Liver (tissue), 9 donors: ENCODE results near the gene C4orf36. TPM values are rescaled to one million over a fixed set of nuclear protein-coding genes. Genes with fewer than 3 reads are reported as not detected.

ENCODE experiments used
- DNase-seq: peaks from one replicate; pipeline ENCODE4 v3.0.0-alpha.2; 2017; ENCODE audit warnings: low spot score
- H3K27ac ChIP-seq, 2 donors: one replicate each; pipeline ENCODE4 v1.7.0; 2013; ENCODE audit warnings: inconsistent platforms in 2 of 2, low read length in 2 of 2, control low read depth in 1 of 2, low read depth in 1 of 2, mild to moderate bottlenecking in 1 of 2
- H3K27me3 ChIP-seq, 4 donors: one replicate each; pipeline versions ENCODE4 v1.6.1 to v1.7.0; 2013; ENCODE audit warnings: low read length in 3 of 4, inconsistent platforms in 1 of 4, mild to moderate bottlenecking in 1 of 4, moderate library complexity in 1 of 4; ENCODE audit not compliant: control insufficient read depth in 4 of 4, insufficient read depth in 4 of 4
- H3K36me3 ChIP-seq, 4 donors: one replicate each; pipeline versions ENCODE4 v1.6.1 to v1.7.0; 2013; ENCODE audit warnings: low read length in 3 of 4, mild to moderate bottlenecking in 3 of 4, low read depth in 1 of 4, moderate library complexity in 1 of 4; ENCODE audit not compliant: control insufficient read depth in 4 of 4, insufficient read depth in 3 of 4
- H3K4me1 ChIP-seq, 4 donors: one replicate each; pipeline versions ENCODE4 v1.6.1 to v1.7.0; 2013; ENCODE audit warnings: low read length in 3 of 4, mild to moderate bottlenecking in 3 of 4, moderate library complexity in 1 of 4; ENCODE audit not compliant: control insufficient read depth in 4 of 4, insufficient read depth in 4 of 4
- H3K4me3 ChIP-seq, 3 donors: one replicate each; pipeline versions ENCODE4 v1.6.1 to v1.7.0; 2013; ENCODE audit warnings: low read length in 3 of 3, control low read depth in 1 of 3, low read depth in 1 of 3, mild to moderate bottlenecking in 1 of 3
- H3K9ac ChIP-seq, 2 donors: one replicate each; pipeline ENCODE4 v1.7.0; 2013; ENCODE audit warnings: low read length in 2 of 2, mild to moderate bottlenecking in 2 of 2, moderate library complexity in 2 of 2, control low read depth in 1 of 2, low read depth in 1 of 2
- H3K9me3 ChIP-seq, 4 donors: one replicate each; pipeline versions ENCODE4 v1.6.1 to v1.7.0; 2013; ENCODE audit warnings: low read length in 3 of 4; ENCODE audit not compliant: control insufficient read depth in 4 of 4
- EGR1 ChIP-seq, 2 donors: IDR thresholded peaks; 2 replicates each; pipeline ENCODE4 v1.6.1; 2016 to 2018; ENCODE audit warnings: antibody characterized with exemption in 2 of 2, low read depth in 2 of 2
- FOXA1 ChIP-seq: IDR thresholded peaks from 2 replicates; pipeline ENCODE4 v1.6.1; 2016; ENCODE audit warnings: antibody characterized with exemption
- FOXA2 ChIP-seq: IDR thresholded peaks from 2 replicates; pipeline ENCODE4 v1.6.1; 2016; ENCODE audit warnings: antibody characterized with exemption
- GABPA ChIP-seq, 2 donors: IDR thresholded peaks in 1 of 2; conservative IDR thresholded peaks in 1 of 2; 2 replicates each; pipeline ENCODE4 v1.6.1; 2016; ENCODE audit warnings: antibody characterized with exemption in 2 of 2, mild to moderate bottlenecking in 1 of 2, moderate library complexity in 1 of 2
- HNF4A ChIP-seq, 2 donors: conservative IDR thresholded peaks; 2 replicates each; pipeline ENCODE4 v1.6.1; 2016; ENCODE audit warnings: antibody characterized with exemption in 2 of 2, mild to moderate bottlenecking in 2 of 2
- HNF4G ChIP-seq: IDR thresholded peaks from 2 replicates; pipeline ENCODE4 v1.6.1; 2016; ENCODE audit warnings: antibody characterized with exemption
- JUND ChIP-seq, 2 donors: IDR thresholded peaks; 2 replicates each; pipeline ENCODE4 v1.6.1; 2016; ENCODE audit warnings: antibody characterized with exemption in 2 of 2
- NR2F2 ChIP-seq: IDR thresholded peaks from 2 replicates; pipeline ENCODE4 v1.6.1; 2016; ENCODE audit warnings: antibody characterized with exemption
- RAD21 ChIP-seq, 2 donors: IDR thresholded peaks; 2 replicates each; pipeline ENCODE4 v1.6.1; 2016; ENCODE audit warnings: antibody characterized with exemption in 2 of 2, mild to moderate bottlenecking in 2 of 2
- RXRA ChIP-seq, 2 donors: IDR thresholded peaks; 2 replicates each; pipeline ENCODE4 v1.6.1; 2017 to 2018; ENCODE audit warnings: antibody characterized with exemption in 2 of 2, mild to moderate bottlenecking in 1 of 2
- SP1 ChIP-seq: IDR thresholded peaks from 2 replicates; pipeline ENCODE4 v1.6.1; 2018; ENCODE audit warnings: antibody characterized with exemption, mild to moderate bottlenecking
- YY1 ChIP-seq: IDR thresholded peaks from 2 replicates; pipeline ENCODE4 v1.6.1; 2016; ENCODE audit warnings: antibody characterized with exemption, mild to moderate bottlenecking
- WGBS: extraction: QIAGEN DNeasy Blood & Tissue Kit; methylation state at CpG from one replicate; pipeline ENCODE4 v1.1.7; 2013; 5-methylcytosine and 5-hydroxymethylcytosine counted together
- polyA plus RNA-seq, 2 donors: library from polyadenylated mRNA; stranded (reverse) in 1 of 2; unstranded in 1 of 2; fragments of 200-250 nt in 1 of 2; fragments of >200 nt in 1 of 2; fragmentation: Nextera tagmentation in 1 of 2; extraction: Ambion mirVana in 1 of 2; gene quantifications; one replicate each; pipeline versions ENCODE4 v1.2.1 to v1.2.3, GENCODE V29; 2013 to 2015
- total RNA-seq, 2 donors: library from RNA; depleted of rRNA; stranded (reverse); fragments of >200 nt; gene quantifications; one replicate each; pipeline ENCODE4 v1.2.3, GENCODE V29; 2014
- TF ChIP-seq, protein P1 (sequence below): fragments of 150-350 bp; IDR thresholded peaks from 2 replicates; pipeline ENCODE4 v1.5.1; 2017; ENCODE audit warnings: improper control_type of control experiment, low read depth, low read length; ENCODE audit not compliant: missing input control
- TF ChIP-seq, protein P2 (sequence below): IDR thresholded peaks from 2 replicates; pipeline ENCODE4 v1.6.1; 2016; ENCODE audit warnings: antibody characterized with exemption
- TF ChIP-seq, protein P3 (sequence below): IDR thresholded peaks from 2 replicates; pipeline ENCODE4 v1.6.1; 2016; ENCODE audit warnings: antibody characterized with exemption
- TF ChIP-seq, protein P4 (sequence below): IDR thresholded peaks from 2 replicates; pipeline ENCODE4 v1.6.1; 2016; ENCODE audit warnings: antibody characterized with exemption, mild to moderate bottlenecking
- TF ChIP-seq, protein P5 (sequence below): IDR thresholded peaks from 2 replicates; pipeline ENCODE4 v1.6.1; 2016; ENCODE audit warnings: antibody characterized with exemption
- donor health status: healthy.
- donor health status: healthy.
- donor health status: healthy.
- donor health status: healthy.
- donor health status: healthy.

The C4orf36 gene
- total and polyA plus RNA-seq, 4 donors: 0.09 TPM; not detected in 3

DNA sequence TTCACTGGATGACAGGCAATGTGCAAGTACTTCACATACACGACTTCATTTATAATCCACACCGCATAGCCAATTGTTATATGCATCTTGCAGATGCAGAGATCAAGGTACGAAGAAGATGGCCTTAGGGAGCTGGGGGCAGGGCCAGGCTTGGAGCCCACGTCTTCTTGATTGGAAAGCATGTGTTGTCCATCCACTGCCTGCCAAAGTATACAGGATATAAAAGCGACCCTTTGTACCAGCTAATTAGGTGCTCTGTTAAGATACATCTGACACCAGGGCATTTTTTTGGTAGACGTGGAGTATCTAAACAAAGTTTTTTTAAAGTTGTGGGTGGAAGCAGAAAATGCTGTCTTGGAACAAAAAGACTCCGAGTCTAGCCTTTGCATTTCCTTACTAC is 1.4 kb downstream of the C4orf36 start:
- Histone ChIP-seq H3K36me3 (no peaks in the 10 kb centered on the region), H3K27ac (no peak overlapping the region), H3K9me3 (no peaks in the 10 kb centered on the region), H3K9ac (no peak overlapping the region), H3K27me3 (no peaks in the 10 kb centered on the region), H3K4me1 (peaks cover 0 to 14% (median 9%) of the 10 kb centered on the region in 4 donors), H3K4me3 (no peak overlapping the region)
- DNase-seq: no peak
- no peak for TF ChIP-seq HNF4A (conservative IDR thresholded peaks at IDR 0.05)
- 75% methylated on average over 7 of the region's 7 CpGs for WGBS

DNA sequence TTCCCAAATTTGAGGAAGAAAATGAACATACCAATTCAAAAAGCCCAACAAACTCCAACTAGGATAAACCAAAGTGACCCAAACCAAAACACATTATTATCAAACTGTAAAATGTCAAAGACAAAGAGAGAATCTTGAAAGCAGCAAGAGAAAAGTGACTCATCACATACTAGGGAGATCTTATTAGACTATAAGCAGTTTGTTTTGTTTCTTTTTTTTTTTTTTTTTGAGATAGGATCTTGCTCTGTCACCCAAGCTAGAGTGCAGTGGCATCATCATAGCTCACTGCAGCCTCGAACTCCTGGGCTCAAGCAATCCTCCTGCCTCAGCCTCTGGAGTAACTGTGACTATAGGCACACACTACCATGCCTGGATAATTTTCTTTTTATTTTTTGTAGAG is 12.6 kb downstream of the C4orf36 start:
- no peak for DNase-seq
- no peaks in the 10 kb centered on the region for H3K4me1 ChIP-seq
- TF ChIP-seq, protein P1, sequence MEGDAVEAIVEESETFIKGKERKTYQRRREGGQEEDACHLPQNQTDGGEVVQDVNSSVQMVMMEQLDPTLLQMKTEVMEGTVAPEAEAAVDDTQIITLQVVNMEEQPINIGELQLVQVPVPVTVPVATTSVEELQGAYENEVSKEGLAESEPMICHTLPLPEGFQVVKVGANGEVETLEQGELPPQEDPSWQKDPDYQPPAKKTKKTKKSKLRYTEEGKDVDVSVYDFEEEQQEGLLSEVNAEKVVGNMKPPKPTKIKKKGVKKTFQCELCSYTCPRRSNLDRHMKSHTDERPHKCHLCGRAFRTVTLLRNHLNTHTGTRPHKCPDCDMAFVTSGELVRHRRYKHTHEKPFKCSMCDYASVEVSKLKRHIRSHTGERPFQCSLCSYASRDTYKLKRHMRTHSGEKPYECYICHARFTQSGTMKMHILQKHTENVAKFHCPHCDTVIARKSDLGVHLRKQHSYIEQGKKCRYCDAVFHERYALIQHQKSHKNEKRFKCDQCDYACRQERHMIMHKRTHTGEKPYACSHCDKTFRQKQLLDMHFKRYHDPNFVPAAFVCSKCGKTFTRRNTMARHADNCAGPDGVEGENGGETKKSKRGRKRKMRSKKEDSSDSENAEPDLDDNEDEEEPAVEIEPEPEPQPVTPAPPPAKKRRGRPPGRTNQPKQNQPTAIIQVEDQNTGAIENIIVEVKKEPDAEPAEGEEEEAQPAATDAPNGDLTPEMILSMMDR: no peak
- TF ChIP-seq, protein P2, sequence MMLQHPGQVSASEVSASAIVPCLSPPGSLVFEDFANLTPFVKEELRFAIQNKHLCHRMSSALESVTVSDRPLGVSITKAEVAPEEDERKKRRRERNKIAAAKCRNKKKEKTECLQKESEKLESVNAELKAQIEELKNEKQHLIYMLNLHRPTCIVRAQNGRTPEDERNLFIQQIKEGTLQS: no peak
- TF ChIP-seq RAD21 (IDR thresholded peaks at IDR 0.05) (no peak), HNF4G (no peak), HNF4A (conservative IDR thresholded peaks at IDR 0.05) (no peak), NR2F2 (no peak), FOXA2 (no peak), YY1 (no peak), JUND (IDR thresholded peaks at IDR 0.05) (no peak), RXRA (IDR thresholded peaks at IDR 0.05) (no peak), EGR1 (IDR thresholded peaks at IDR 0.05; ENCODE audit: low read depth in 2 of 2) (no peak), SP1 (no peak), GABPA (IDR thresholded peaks at IDR 0.05 in 1 of 2, conservative IDR thresholded peaks at IDR 0.05 in 1 of 2) (no peak), FOXA1 (no peak)
- TF ChIP-seq, protein P3, sequence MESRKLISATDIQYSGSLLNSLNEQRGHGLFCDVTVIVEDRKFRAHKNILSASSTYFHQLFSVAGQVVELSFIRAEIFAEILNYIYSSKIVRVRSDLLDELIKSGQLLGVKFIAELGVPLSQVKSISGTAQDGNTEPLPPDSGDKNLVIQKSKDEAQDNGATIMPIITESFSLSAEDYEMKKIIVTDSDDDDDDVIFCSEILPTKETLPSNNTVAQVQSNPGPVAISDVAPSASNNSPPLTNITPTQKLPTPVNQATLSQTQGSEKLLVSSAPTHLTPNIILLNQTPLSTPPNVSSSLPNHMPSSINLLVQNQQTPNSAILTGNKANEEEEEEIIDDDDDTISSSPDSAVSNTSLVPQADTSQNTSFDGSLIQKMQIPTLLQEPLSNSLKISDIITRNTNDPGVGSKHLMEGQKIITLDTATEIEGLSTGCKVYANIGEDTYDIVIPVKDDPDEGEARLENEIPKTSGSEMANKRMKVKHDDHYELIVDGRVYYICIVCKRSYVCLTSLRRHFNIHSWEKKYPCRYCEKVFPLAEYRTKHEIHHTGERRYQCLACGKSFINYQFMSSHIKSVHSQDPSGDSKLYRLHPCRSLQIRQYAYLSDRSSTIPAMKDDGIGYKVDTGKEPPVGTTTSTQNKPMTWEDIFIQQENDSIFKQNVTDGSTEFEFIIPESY: no peak
- TF ChIP-seq, protein P4, sequence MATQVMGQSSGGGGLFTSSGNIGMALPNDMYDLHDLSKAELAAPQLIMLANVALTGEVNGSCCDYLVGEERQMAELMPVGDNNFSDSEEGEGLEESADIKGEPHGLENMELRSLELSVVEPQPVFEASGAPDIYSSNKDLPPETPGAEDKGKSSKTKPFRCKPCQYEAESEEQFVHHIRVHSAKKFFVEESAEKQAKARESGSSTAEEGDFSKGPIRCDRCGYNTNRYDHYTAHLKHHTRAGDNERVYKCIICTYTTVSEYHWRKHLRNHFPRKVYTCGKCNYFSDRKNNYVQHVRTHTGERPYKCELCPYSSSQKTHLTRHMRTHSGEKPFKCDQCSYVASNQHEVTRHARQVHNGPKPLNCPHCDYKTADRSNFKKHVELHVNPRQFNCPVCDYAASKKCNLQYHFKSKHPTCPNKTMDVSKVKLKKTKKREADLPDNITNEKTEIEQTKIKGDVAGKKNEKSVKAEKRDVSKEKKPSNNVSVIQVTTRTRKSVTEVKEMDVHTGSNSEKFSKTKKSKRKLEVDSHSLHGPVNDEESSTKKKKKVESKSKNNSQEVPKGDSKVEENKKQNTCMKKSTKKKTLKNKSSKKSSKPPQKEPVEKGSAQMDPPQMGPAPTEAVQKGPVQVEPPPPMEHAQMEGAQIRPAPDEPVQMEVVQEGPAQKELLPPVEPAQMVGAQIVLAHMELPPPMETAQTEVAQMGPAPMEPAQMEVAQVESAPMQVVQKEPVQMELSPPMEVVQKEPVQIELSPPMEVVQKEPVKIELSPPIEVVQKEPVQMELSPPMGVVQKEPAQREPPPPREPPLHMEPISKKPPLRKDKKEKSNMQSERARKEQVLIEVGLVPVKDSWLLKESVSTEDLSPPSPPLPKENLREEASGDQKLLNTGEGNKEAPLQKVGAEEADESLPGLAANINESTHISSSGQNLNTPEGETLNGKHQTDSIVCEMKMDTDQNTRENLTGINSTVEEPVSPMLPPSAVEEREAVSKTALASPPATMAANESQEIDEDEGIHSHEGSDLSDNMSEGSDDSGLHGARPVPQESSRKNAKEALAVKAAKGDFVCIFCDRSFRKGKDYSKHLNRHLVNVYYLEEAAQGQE: no peak
- TF ChIP-seq, protein P5, sequence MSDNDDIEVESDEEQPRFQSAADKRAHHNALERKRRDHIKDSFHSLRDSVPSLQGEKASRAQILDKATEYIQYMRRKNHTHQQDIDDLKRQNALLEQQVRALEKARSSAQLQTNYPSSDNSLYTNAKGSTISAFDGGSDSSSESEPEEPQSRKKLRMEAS: no peak
- 84% methylated on average over 1 of the region's 1 CpG for WGBS
- H3K27me3 ChIP-seq: no peaks in the 10 kb centered on the region
- H3K4me3 ChIP-seq: no peak overlapping the region
- no peak overlapping the region for H3K27ac ChIP-seq
- H3K9ac ChIP-seq: no peak overlapping the region
- H3K36me3 ChIP-seq: no peaks in the 10 kb centered on the region
- H3K9me3 ChIP-seq: peaks cover 3 to 9% (median 6%) of the 10 kb centered on the region in 4 donors
